ENCODE results near the gene TPK1.

TPK1 gene

DNA sequence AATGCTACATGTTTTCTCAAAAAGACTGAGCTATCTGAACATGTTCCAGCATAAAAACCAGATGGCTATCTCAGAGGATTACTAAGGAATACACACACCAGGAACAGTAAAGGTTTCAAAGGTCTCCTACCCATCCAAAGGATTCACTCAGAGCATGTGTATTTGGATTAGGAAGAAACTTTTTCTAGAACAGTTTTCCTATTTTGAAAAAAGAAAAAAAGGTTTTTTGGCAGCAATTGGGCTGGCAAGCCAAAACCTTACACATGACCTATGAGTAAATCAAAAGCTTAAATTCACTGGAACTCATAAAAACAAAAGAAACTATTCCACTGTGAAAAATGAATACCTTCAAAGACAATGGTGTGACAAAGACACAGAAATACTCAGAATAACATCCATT is 9.6 kb downstream of the TPK1 start:
- ATAC-seq (ENCODE audit: low read depth) (no peak), DNase-seq (ENCODE audit: low spot score) (no peak)
- Histone ChIP-seq H3K27me3 (ENCODE audit: insufficient read depth, poor library complexity, severe bottlenecking) (no peaks in the 10 kb centered on the region), H3K4me3 (ENCODE audit: severe bottlenecking) (no peak overlapping the region), H3K27ac (ENCODE audit: poor library complexity, severe bottlenecking) (no peak overlapping the region), H3K9me3 (ENCODE audit: severe bottlenecking) (no peaks in the 10 kb centered on the region), H3K36me3 (ENCODE audit: low read depth) (no peaks in the 10 kb centered on the region), H3K4me1 (ENCODE audit: insufficient read depth, poor library complexity, severe bottlenecking) (peaks cover 4% of the 10 kb centered on the region)
- TF ChIP-seq CTCF (IDR thresholded peaks at IDR 0.05; ENCODE audit: poor library complexity, severe bottlenecking), result no peak

DNA sequence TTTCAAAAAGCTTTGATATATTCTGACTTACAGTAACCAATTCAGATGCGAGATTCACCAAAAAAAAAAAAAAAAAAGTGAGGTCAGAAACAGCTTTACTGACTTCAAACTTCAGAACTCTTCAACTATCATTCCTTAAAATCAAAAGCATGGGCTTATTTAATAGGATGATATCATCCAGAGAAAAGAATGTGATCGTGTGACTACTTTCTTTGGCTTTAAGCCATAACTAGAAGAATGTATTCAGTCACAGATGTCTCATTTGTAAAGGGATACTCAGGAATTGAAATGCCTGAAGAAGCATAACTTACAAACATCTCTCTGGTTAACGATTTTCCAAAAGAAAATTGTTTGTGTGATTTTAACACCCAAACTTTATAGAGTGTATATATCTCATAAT is 11.5 kb downstream of the TPK1 start:
- H3K4me3 ChIP-seq (ENCODE audit: severe bottlenecking), result no peak overlapping the region
- H3K9me3 ChIP-seq (ENCODE audit: severe bottlenecking), result no peaks in the 10 kb centered on the region
- no peaks in the 10 kb centered on the region for H3K27me3 ChIP-seq (ENCODE audit: insufficient read depth, poor library complexity, severe bottlenecking)
- no peaks in the 10 kb centered on the region for H3K36me3 ChIP-seq (ENCODE audit: low read depth)
- no peak overlapping the region for H3K27ac ChIP-seq (ENCODE audit: poor library complexity, severe bottlenecking)
- no peak for TF ChIP-seq CTCF (IDR thresholded peaks at IDR 0.05; ENCODE audit: poor library complexity, severe bottlenecking)
- peak; percentile 78 for ATAC-seq (ENCODE audit: low read depth)
- peaks cover 4% of the 10 kb centered on the region for H3K4me1 ChIP-seq (ENCODE audit: insufficient read depth, poor library complexity, severe bottlenecking)
- DNase-seq (ENCODE audit: low spot score), result no peak

DNA sequence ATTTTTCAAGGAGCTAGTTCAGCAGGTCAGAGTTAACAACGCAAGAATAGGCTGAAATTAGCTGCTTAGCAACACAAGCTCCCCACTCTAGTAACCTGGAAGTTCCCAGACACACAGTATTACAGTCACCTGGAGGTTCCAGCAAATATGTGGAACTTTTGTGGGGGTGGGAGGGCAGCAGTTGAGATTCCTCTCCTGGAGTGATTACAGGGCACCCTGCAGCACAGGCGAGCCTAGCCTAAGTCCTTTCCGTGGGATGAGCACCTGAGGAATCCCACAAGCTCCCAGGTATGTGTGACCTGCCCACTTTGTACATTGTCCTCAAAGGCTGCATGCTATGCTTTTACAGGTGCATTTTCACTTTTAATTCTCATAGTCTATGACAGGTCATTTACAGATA is 13.6 kb downstream of the TPK1 start:
- Histone ChIP-seq H3K4me3 (ENCODE audit: severe bottlenecking) (no peak overlapping the region), H3K4me1 (ENCODE audit: insufficient read depth, poor library complexity, severe bottlenecking) (peaks cover 4% of the 10 kb centered on the region), H3K27me3 (ENCODE audit: insufficient read depth, poor library complexity, severe bottlenecking) (no peaks in the 10 kb centered on the region), H3K36me3 (ENCODE audit: low read depth) (no peaks in the 10 kb centered on the region), H3K27ac (ENCODE audit: poor library complexity, severe bottlenecking) (no peak overlapping the region), H3K9me3 (ENCODE audit: severe bottlenecking) (no peaks in the 10 kb centered on the region)
- ATAC-seq (ENCODE audit: low read depth) (no peak), DNase-seq (ENCODE audit: low spot score) (no peak)
- no peak for TF ChIP-seq CTCF (IDR thresholded peaks at IDR 0.05; ENCODE audit: poor library complexity, severe bottlenecking)

DNA sequence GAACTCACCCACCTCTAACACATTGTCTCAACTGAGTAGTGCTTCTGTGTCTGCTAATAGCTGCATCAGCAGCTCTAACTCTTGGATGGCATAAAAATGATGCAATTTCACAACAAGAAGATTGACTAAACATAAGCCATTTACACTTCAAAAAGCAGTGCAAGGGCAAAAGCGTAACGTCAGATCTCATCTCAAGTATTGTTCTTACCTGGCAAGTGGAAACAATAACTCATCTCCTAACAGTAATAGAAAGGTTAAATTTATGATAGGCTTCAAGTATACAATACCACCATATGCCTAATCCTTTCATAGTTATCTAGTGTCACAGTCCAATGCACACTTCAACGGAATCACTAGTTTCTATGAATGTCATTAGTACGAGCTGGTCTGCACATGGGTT is 14.8 kb downstream of the TPK1 start:
- Histone ChIP-seq H3K36me3 (ENCODE audit: low read depth) (no peaks in the 10 kb centered on the region), H3K4me1 (ENCODE audit: insufficient read depth, poor library complexity, severe bottlenecking) (peaks cover 4% of the 10 kb centered on the region), H3K9me3 (ENCODE audit: severe bottlenecking) (no peaks in the 10 kb centered on the region), H3K4me3 (ENCODE audit: severe bottlenecking) (no peak overlapping the region), H3K27me3 (ENCODE audit: insufficient read depth, poor library complexity, severe bottlenecking) (no peaks in the 10 kb centered on the region), H3K27ac (ENCODE audit: poor library complexity, severe bottlenecking) (no peak overlapping the region)
- TF ChIP-seq CTCF (IDR thresholded peaks at IDR 0.05; ENCODE audit: poor library complexity, severe bottlenecking), result no peak
- ATAC-seq (ENCODE audit: low read depth) (no peak), DNase-seq (ENCODE audit: low spot score) (no peak)

DNA sequence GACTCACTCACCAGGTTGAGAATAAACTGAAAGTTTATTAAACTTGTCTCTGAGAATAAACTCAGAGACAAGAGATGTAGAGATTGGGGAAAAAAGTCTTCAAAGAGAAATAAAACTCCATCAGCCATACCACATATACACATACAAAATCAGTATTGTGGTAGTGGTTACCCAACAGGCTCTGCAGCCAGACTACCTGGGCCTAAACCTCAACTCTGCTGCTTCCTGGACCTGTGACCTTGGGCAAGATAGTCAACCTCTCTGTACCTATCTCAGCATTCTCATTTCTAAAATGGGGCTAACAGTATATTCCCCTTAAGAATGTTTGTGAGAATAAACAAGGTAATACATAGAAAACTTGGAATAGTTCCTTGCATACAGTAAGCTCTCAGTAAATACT is 15.3 kb downstream of the TPK1 start:
- Histone ChIP-seq H3K4me1 (ENCODE audit: insufficient read depth, poor library complexity, severe bottlenecking) (peaks cover 4% of the 10 kb centered on the region), H3K36me3 (ENCODE audit: low read depth) (no peaks in the 10 kb centered on the region), H3K27me3 (ENCODE audit: insufficient read depth, poor library complexity, severe bottlenecking) (no peaks in the 10 kb centered on the region), H3K27ac (ENCODE audit: poor library complexity, severe bottlenecking) (no peak overlapping the region), H3K4me3 (ENCODE audit: severe bottlenecking) (no peak overlapping the region), H3K9me3 (ENCODE audit: severe bottlenecking) (no peaks in the 10 kb centered on the region)
- DNase-seq (ENCODE audit: low spot score), result no peak
- ATAC-seq (ENCODE audit: low read depth), result no peak
- TF ChIP-seq CTCF (IDR thresholded peaks at IDR 0.05; ENCODE audit: poor library complexity, severe bottlenecking), result no peak
